Liver (tissue), 9 donors: ENCODE results near the gene AURKB. TPM values are rescaled to one million over a fixed set of nuclear protein-coding genes. Genes with fewer than 3 reads are reported as not detected.

Source experiments
- DNase-seq: peaks from one replicate; pipeline ENCODE4 v3.0.0-alpha.2; 2017; ENCODE audit warnings: low spot score
- H3K27ac ChIP-seq, 2 donors: one replicate each; pipeline ENCODE4 v1.7.0; 2013; ENCODE audit warnings: inconsistent platforms in 2 of 2, low read length in 2 of 2, control low read depth in 1 of 2, low read depth in 1 of 2, mild to moderate bottlenecking in 1 of 2
- H3K27me3 ChIP-seq, 4 donors: one replicate each; pipeline versions ENCODE4 v1.6.1 to v1.7.0; 2013; ENCODE audit warnings: low read length in 3 of 4, inconsistent platforms in 1 of 4, mild to moderate bottlenecking in 1 of 4, moderate library complexity in 1 of 4; ENCODE audit not compliant: control insufficient read depth in 4 of 4, insufficient read depth in 4 of 4
- H3K36me3 ChIP-seq, 4 donors: one replicate each; pipeline versions ENCODE4 v1.6.1 to v1.7.0; 2013; ENCODE audit warnings: low read length in 3 of 4, mild to moderate bottlenecking in 3 of 4, low read depth in 1 of 4, moderate library complexity in 1 of 4; ENCODE audit not compliant: control insufficient read depth in 4 of 4, insufficient read depth in 3 of 4
- H3K4me1 ChIP-seq, 4 donors: one replicate each; pipeline versions ENCODE4 v1.6.1 to v1.7.0; 2013; ENCODE audit warnings: low read length in 3 of 4, mild to moderate bottlenecking in 3 of 4, moderate library complexity in 1 of 4; ENCODE audit not compliant: control insufficient read depth in 4 of 4, insufficient read depth in 4 of 4
- H3K4me3 ChIP-seq, 3 donors: one replicate each; pipeline versions ENCODE4 v1.6.1 to v1.7.0; 2013; ENCODE audit warnings: low read length in 3 of 3, control low read depth in 1 of 3, low read depth in 1 of 3, mild to moderate bottlenecking in 1 of 3
- H3K9ac ChIP-seq, 2 donors: one replicate each; pipeline ENCODE4 v1.7.0; 2013; ENCODE audit warnings: low read length in 2 of 2, mild to moderate bottlenecking in 2 of 2, moderate library complexity in 2 of 2, control low read depth in 1 of 2, low read depth in 1 of 2
- H3K9me3 ChIP-seq, 4 donors: one replicate each; pipeline versions ENCODE4 v1.6.1 to v1.7.0; 2013; ENCODE audit warnings: low read length in 3 of 4; ENCODE audit not compliant: control insufficient read depth in 4 of 4
- EGR1 ChIP-seq, 2 donors: IDR thresholded peaks; 2 replicates each; pipeline ENCODE4 v1.6.1; 2016 to 2018; ENCODE audit warnings: antibody characterized with exemption in 2 of 2, low read depth in 2 of 2
- FOXA1 ChIP-seq: IDR thresholded peaks from 2 replicates; pipeline ENCODE4 v1.6.1; 2016; ENCODE audit warnings: antibody characterized with exemption
- FOXA2 ChIP-seq: IDR thresholded peaks from 2 replicates; pipeline ENCODE4 v1.6.1; 2016; ENCODE audit warnings: antibody characterized with exemption
- GABPA ChIP-seq, 2 donors: IDR thresholded peaks in 1 of 2; conservative IDR thresholded peaks in 1 of 2; 2 replicates each; pipeline ENCODE4 v1.6.1; 2016; ENCODE audit warnings: antibody characterized with exemption in 2 of 2, mild to moderate bottlenecking in 1 of 2, moderate library complexity in 1 of 2
- HNF4A ChIP-seq, 2 donors: conservative IDR thresholded peaks; 2 replicates each; pipeline ENCODE4 v1.6.1; 2016; ENCODE audit warnings: antibody characterized with exemption in 2 of 2, mild to moderate bottlenecking in 2 of 2
- HNF4G ChIP-seq: IDR thresholded peaks from 2 replicates; pipeline ENCODE4 v1.6.1; 2016; ENCODE audit warnings: antibody characterized with exemption
- JUND ChIP-seq, 2 donors: IDR thresholded peaks; 2 replicates each; pipeline ENCODE4 v1.6.1; 2016; ENCODE audit warnings: antibody characterized with exemption in 2 of 2
- MAX ChIP-seq: IDR thresholded peaks from 2 replicates; pipeline ENCODE4 v1.6.1; 2016; ENCODE audit warnings: antibody characterized with exemption
- NR2F2 ChIP-seq: IDR thresholded peaks from 2 replicates; pipeline ENCODE4 v1.6.1; 2016; ENCODE audit warnings: antibody characterized with exemption
- RAD21 ChIP-seq, 2 donors: IDR thresholded peaks; 2 replicates each; pipeline ENCODE4 v1.6.1; 2016; ENCODE audit warnings: antibody characterized with exemption in 2 of 2, mild to moderate bottlenecking in 2 of 2
- REST ChIP-seq: IDR thresholded peaks from 2 replicates; pipeline ENCODE4 v1.6.1; 2016; ENCODE audit warnings: antibody characterized with exemption, mild to moderate bottlenecking
- SP1 ChIP-seq: IDR thresholded peaks from 2 replicates; pipeline ENCODE4 v1.6.1; 2018; ENCODE audit warnings: antibody characterized with exemption, mild to moderate bottlenecking
- TAF1 ChIP-seq: conservative IDR thresholded peaks from 2 replicates; pipeline ENCODE4 v1.6.1; 2016; ENCODE audit warnings: antibody characterized with exemption, mild to moderate bottlenecking
- YY1 ChIP-seq: IDR thresholded peaks from 2 replicates; pipeline ENCODE4 v1.6.1; 2016; ENCODE audit warnings: antibody characterized with exemption, mild to moderate bottlenecking
- ZBTB33 ChIP-seq: IDR thresholded peaks from 2 replicates; pipeline ENCODE4 v1.6.1; 2016; ENCODE audit warnings: antibody characterized with exemption
- WGBS: extraction: QIAGEN DNeasy Blood & Tissue Kit; methylation state at CpG from one replicate; pipeline ENCODE4 v1.1.7; 2013; 5-methylcytosine and 5-hydroxymethylcytosine counted together
- polyA plus RNA-seq, 2 donors: library from polyadenylated mRNA; stranded (reverse) in 1 of 2; unstranded in 1 of 2; fragments of 200-250 nt in 1 of 2; fragments of >200 nt in 1 of 2; fragmentation: Nextera tagmentation in 1 of 2; extraction: Ambion mirVana in 1 of 2; gene quantifications; one replicate each; pipeline versions ENCODE4 v1.2.1 to v1.2.3, GENCODE V29; 2013 to 2015
- total RNA-seq, 2 donors: library from RNA; depleted of rRNA; stranded (reverse); fragments of >200 nt; gene quantifications; one replicate each; pipeline ENCODE4 v1.2.3, GENCODE V29; 2014
- TF ChIP-seq, protein P1 (sequence below): fragments of 150-350 bp; IDR thresholded peaks from 2 replicates; pipeline ENCODE4 v1.5.1; 2017; ENCODE audit warnings: improper control_type of control experiment, low read depth, low read length; ENCODE audit not compliant: missing input control
- donor health status: healthy.
- donor health status: healthy.
- donor health status: healthy.
- donor health status: healthy.
- donor health status: healthy.

Gene AURKB
- total and polyA plus RNA-seq, 4 donors: 0.42 to 25.9 (median 3.0) TPM

- Histone ChIP-seq H3K27ac (no peak overlapping the region), H3K9me3 (no peaks in the 10 kb centered on the region), H3K27me3 (no peaks in the 10 kb centered on the region), H3K4me1 (peaks cover 8 to 24% (median 20%) of the 10 kb centered on the region in 4 donors), H3K36me3 (no peaks in the 10 kb centered on the region), H3K4me3 (no peak overlapping the region), H3K9ac (no peak overlapping the region)
- WGBS: 95% methylated on average over 6 of the region's 6 CpGs
- DNase-seq: no peak
- TF ChIP-seq SP1 (no peak), ZBTB33 (no peak), JUND (IDR thresholded peaks at IDR 0.05) (no peak), YY1 (no peak), FOXA2 (no peak), FOXA1 (no peak), HNF4G (no peak), REST (no peak), EGR1 (IDR thresholded peaks at IDR 0.05; ENCODE audit: low read depth in 2 of 2) (no peak), GABPA (IDR thresholded peaks at IDR 0.05 in 1 of 2, conservative IDR thresholded peaks at IDR 0.05 in 1 of 2) (no peak), MAX (no peak), TAF1 (no peak), RAD21 (IDR thresholded peaks at IDR 0.05) (no peak), HNF4A (conservative IDR thresholded peaks at IDR 0.05) (no peak), NR2F2 (no peak)
- TF ChIP-seq, protein P1, sequence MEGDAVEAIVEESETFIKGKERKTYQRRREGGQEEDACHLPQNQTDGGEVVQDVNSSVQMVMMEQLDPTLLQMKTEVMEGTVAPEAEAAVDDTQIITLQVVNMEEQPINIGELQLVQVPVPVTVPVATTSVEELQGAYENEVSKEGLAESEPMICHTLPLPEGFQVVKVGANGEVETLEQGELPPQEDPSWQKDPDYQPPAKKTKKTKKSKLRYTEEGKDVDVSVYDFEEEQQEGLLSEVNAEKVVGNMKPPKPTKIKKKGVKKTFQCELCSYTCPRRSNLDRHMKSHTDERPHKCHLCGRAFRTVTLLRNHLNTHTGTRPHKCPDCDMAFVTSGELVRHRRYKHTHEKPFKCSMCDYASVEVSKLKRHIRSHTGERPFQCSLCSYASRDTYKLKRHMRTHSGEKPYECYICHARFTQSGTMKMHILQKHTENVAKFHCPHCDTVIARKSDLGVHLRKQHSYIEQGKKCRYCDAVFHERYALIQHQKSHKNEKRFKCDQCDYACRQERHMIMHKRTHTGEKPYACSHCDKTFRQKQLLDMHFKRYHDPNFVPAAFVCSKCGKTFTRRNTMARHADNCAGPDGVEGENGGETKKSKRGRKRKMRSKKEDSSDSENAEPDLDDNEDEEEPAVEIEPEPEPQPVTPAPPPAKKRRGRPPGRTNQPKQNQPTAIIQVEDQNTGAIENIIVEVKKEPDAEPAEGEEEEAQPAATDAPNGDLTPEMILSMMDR: no peak
These were observed 43.6 kb downstream of the AURKB start for GRCh38 chr17:8166731-8167130.

- H3K9me3 ChIP-seq: no peaks in the 10 kb centered on the region
- H3K27me3 ChIP-seq: no peaks in the 10 kb centered on the region
- 77% methylated on average over 6 of the region's 6 CpGs for WGBS
- DNase-seq: no peak
- H3K4me3 ChIP-seq: no peak overlapping the region
- H3K36me3 ChIP-seq: peaks cover 2 to 7% (median 4%) of the 10 kb centered on the region in 4 donors
- H3K4me1 ChIP-seq: peaks cover 8 to 37% (median 31%) of the 10 kb centered on the region in 4 donors
- peak overlapping the region; percentile 1 to 52 for H3K9ac ChIP-seq
- no peak for TF ChIP-seq HNF4A (conservative IDR thresholded peaks at IDR 0.05)
- peak overlapping the region; percentile 97 to 98 for H3K27ac ChIP-seq
These were observed 45.6 kb downstream of the AURKB start for GRCh38 chr17:8164815-8165131.
